Hepatocyte (in vitro differentiated cells): Measurements from ENCODE around the gene RNF166. TPM values are rescaled to one million over a fixed set of nuclear protein-coding genes. Genes with fewer than 3 reads are reported as not detected.

Experiments
- DNase-seq: peaks from one replicate; pipeline ENCODE4 v3.0.0-alpha.2; 2016; ENCODE audit warnings: low spot score
- H2AFZ ChIP-seq: fragments of 200-600 bp; sonication (generic); 2 replicates; pipeline ENCODE4 v1.6.0; 2016; ENCODE audit warnings: antibody characterized with exemption, mild to moderate bottlenecking
- H3K27ac ChIP-seq: fragments of 200-600 bp; sonication (generic); 2 replicates; pipeline ENCODE4 v1.5.1; 2016; ENCODE audit warnings: mild to moderate bottlenecking
- H3K27me3 ChIP-seq: fragments of 200-600 bp; sonication (generic); 2 replicates; pipeline ENCODE4 v1.6.1; 2016
- H3K36me3 ChIP-seq: fragments of 200-600 bp; sonication (generic); replicated peaks from 2 replicates; pipeline ENCODE4 v1.5.1; 2016; ENCODE audit warnings: low read depth; ENCODE audit not compliant: insufficient read depth
- H3K4me1 ChIP-seq: fragments of 200-600 bp; sonication (generic); 2 replicates; pipeline ENCODE4 v1.5.1; 2016; ENCODE audit warnings: mild to moderate bottlenecking, moderate library complexity; ENCODE audit not compliant: insufficient read depth
- H3K4me2 ChIP-seq: fragments of 200-600 bp; sonication (generic); 2 replicates; pipeline ENCODE4 v1.6.0; 2016
- H3K4me3 ChIP-seq: fragments of 200-600 bp; sonication (generic); 2 replicates; pipeline ENCODE4 v1.5.1; 2016; ENCODE audit warnings: mild to moderate bottlenecking
- H3K79me2 ChIP-seq: fragments of 200-600 bp; sonication (generic); 2 replicates; pipeline ENCODE4 v1.6.0; 2017; ENCODE audit warnings: mild to moderate bottlenecking
- H3K9me2 ChIP-seq: fragments of 200-600 bp; sonication (generic); replicated peaks from 2 replicates; pipeline ENCODE4 v1.6.0; 2017; ENCODE audit warnings: mild to moderate bottlenecking; ENCODE audit not compliant: insufficient read depth
- H3K9me3 ChIP-seq: fragments of 200-600 bp; sonication (generic); 2 replicates; pipeline ENCODE4 v1.5.1; 2016; ENCODE audit warnings: low read depth, mild to moderate bottlenecking
- H4K20me1 ChIP-seq: fragments of 200-600 bp; sonication (generic); 2 replicates; pipeline ENCODE4 v1.6.0; 2016; ENCODE audit warnings: mild to moderate bottlenecking; ENCODE audit not compliant: insufficient read depth, poor library complexity, severe bottlenecking
- CTCF ChIP-seq: fragments of 200-600 bp; sonication (generic); IDR thresholded peaks from 2 replicates; pipeline ENCODE4 v1.5.1; 2016; ENCODE audit warnings: antibody characterized with exemption, mild to moderate bottlenecking; ENCODE audit not compliant: poor library complexity
- EZH2 ChIP-seq: fragments of 200-600 bp; sonication (generic); IDR thresholded peaks from 2 replicates; pipeline ENCODE4 v1.6.1; 2016; ENCODE audit warnings: antibody characterized with exemption, mild to moderate bottlenecking, borderline replicate concordance
- EZH2phosphoT487 ChIP-seq: fragments of 200-600 bp; sonication (generic); IDR thresholded peaks from one replicate; pipeline ENCODE4 v1.6.1; 2018; ENCODE audit warnings: antibody characterized with exemption, mild to moderate bottlenecking, low read depth, moderate library complexity; ENCODE audit not compliant: unreplicated experiment, severe bottlenecking
- WGBS: methylation state at CpG from one replicate; pipeline ENCODE4 v1.1.6; 2016; ENCODE audit warnings: low lambda C conversion rate; ENCODE audit errors: missing lambda C conversion rate; 5-methylcytosine and 5-hydroxymethylcytosine counted together
- polyA plus RNA-seq: library from polyadenylated mRNA; unstranded; fragments of >200 nt; fragmentation: Nextera tagmentation; extraction: Ambion mirVana; gene quantifications from 2 replicates; pipeline ENCODE4 v1.2.1, GENCODE V29; 2016
- total RNA-seq: library from RNA; depleted of rRNA; stranded (reverse); fragments of >200 nt; gene quantifications from 2 replicates; pipeline ENCODE4 v1.2.3, GENCODE V29; 2014

Gene RNF166
- total and polyA plus RNA-seq, 2 experiments from 2014 or later: 10.1 to 16.8 TPM

- H3K79me2 ChIP-seq: peaks cover 35% of the 10 kb centered on the region
- no peaks in the 10 kb centered on the region for H3K36me3 ChIP-seq
- no peak for DNase-seq
- 59% methylated on average over 17 of the region's 17 CpGs for WGBS
- no peaks in the 10 kb centered on the region for H3K9me2 ChIP-seq
- H2AFZ ChIP-seq: peak overlapping the region; percentile 92
- H3K4me2 ChIP-seq: peak overlapping the region; percentile 97
- peaks cover 7% of the 10 kb centered on the region for H3K4me1 ChIP-seq
- H3K27me3 ChIP-seq: no peaks in the 10 kb centered on the region
- peak overlapping the region; percentile 99 for H3K4me3 ChIP-seq
- H4K20me1 ChIP-seq: no peaks in the 10 kb centered on the region
- TF ChIP-seq EZH2phosphoT487: no peak
- H3K27ac ChIP-seq: peak overlapping the region; percentile 60
- H3K9me3 ChIP-seq: no peaks in the 10 kb centered on the region
Observed at GRCh38 chr16:88706965-88707826, 988 bp upstream of the RNF166 start.

- TF ChIP-seq EZH2phosphoT487 (no peak), EZH2 (no peak), CTCF (no peak)
- Histone ChIP-seq H3K36me3 (no peaks in the 10 kb centered on the region), H3K4me3 (peak overlapping the region; percentile 74), H2AFZ (no peak overlapping the region), H3K9me2 (no peaks in the 10 kb centered on the region), H3K9me3 (no peaks in the 10 kb centered on the region), H3K27me3 (no peaks in the 10 kb centered on the region), H3K27ac (no peak overlapping the region), H3K79me2 (peaks cover 35% of the 10 kb centered on the region), H4K20me1 (no peaks in the 10 kb centered on the region), H3K4me1 (peaks cover 7% of the 10 kb centered on the region), H3K4me2 (peak overlapping the region; percentile 94)
- DNase-seq: peak; percentile 50
- WGBS: 4% methylated on average over 18 of the region's 57 CpGs
Observed at GRCh38 chr16:88705801-88706228, 393 bp downstream of the RNF166 start.

- peaks cover 7% of the 10 kb centered on the region for H3K4me1 ChIP-seq
- H3K9me2 ChIP-seq: no peaks in the 10 kb centered on the region
- no peak overlapping the region for H3K27ac ChIP-seq
- peak overlapping the region; percentile 94 for H3K4me2 ChIP-seq
- TF ChIP-seq EZH2phosphoT487: no peak
- no peak for TF ChIP-seq CTCF
- no peak for DNase-seq
- peaks cover 35% of the 10 kb centered on the region for H3K79me2 ChIP-seq
- H2AFZ ChIP-seq: no peak overlapping the region
- H3K4me3 ChIP-seq: peak overlapping the region; percentile 74
- H3K36me3 ChIP-seq: no peaks in the 10 kb centered on the region
- WGBS: 54% methylated on average over 9 of the region's 9 CpGs
- H3K27me3 ChIP-seq: no peaks in the 10 kb centered on the region
- no peaks in the 10 kb centered on the region for H3K9me3 ChIP-seq
- H4K20me1 ChIP-seq: no peaks in the 10 kb centered on the region
Observed at GRCh38 chr16:88705076-88705684, 1.0 kb downstream of the RNF166 start.
